ENCODE data around the gene DLST. TPM values are rescaled to one million over a fixed set of nuclear protein-coding genes. Genes with fewer than 3 reads are reported as not detected.

DLST gene
- 102 and 103 TPM in 2 replicates for total RNA-seq

- intact Hi-C loops (cut with micrococcal nuclease): loop anchor here (2.0 to 5.0 kb wide), 2 partner anchors 15 to 39 kb away; no protein-coding TSS in a partner anchor
- DNase-seq (ENCODE audit: low spot score): peak; percentile 84
- peak within 1 kb of the TSS; percentile 100 for H3K4me3 Mint-ChIP-seq (ENCODE audit: low read depth)
- no peaks in the 10 kb centered on the region for H3K9me3 Mint-ChIP-seq
- H3K36me3 Mint-ChIP-seq (ENCODE audit: low read depth): peaks cover 39% of the 10 kb centered on the region
- H3K27ac Mint-ChIP-seq: peak within 1 kb of the TSS; percentile 97
- H3K27me3 Mint-ChIP-seq (ENCODE audit: low read depth): no peaks in the 10 kb centered on the region
- H3K4me1 Mint-ChIP-seq (ENCODE audit: low read depth): peaks cover 43% of the 10 kb centered on the region
Observed at GRCh38 chr14:74881431-74882102, at the start of gene DLST. DLST (plus strand) TSS chr14:74881916; CDS start chr14:74881954, 38 bp downstream.

GRCh38 chr14:74832849-74833248 lies 48.9 kb upstream of the DLST start:
- Mint-ChIP-seq H3K4me1 (ENCODE audit: low read depth) (peaks cover 30% of the 10 kb centered on the region), H3K36me3 (ENCODE audit: low read depth) (peaks cover 47% of the 10 kb centered on the region), H3K27ac (no peak overlapping the region), H3K9me3 (no peaks in the 10 kb centered on the region), H3K4me3 (ENCODE audit: low read depth) (no peak overlapping the region), H3K27me3 (ENCODE audit: low read depth) (no peaks in the 10 kb centered on the region)
- intact Hi-C loops (cut with micrococcal nuclease): no loop called here
- no peak for DNase-seq (ENCODE audit: low spot score)

- H3K27ac Mint-ChIP-seq: peak overlapping the region; percentile 16
- H3K9me3 Mint-ChIP-seq: no peaks in the 10 kb centered on the region
- H3K4me3 Mint-ChIP-seq (ENCODE audit: low read depth): no peak overlapping the region
- H3K36me3 Mint-ChIP-seq (ENCODE audit: low read depth): peaks cover 36% of the 10 kb centered on the region
- peaks cover 35% of the 10 kb centered on the region for H3K4me1 Mint-ChIP-seq (ENCODE audit: low read depth)
- no peak for DNase-seq (ENCODE audit: low spot score)
- no peaks in the 10 kb centered on the region for H3K27me3 Mint-ChIP-seq (ENCODE audit: low read depth)
- intact Hi-C loops (cut with micrococcal nuclease): no loop called here
Observed at GRCh38 chr14:74834692-74835392, 46.9 kb upstream of the DLST start.

GRCh38 chr14:74835645-74836250 lies 46.0 kb upstream of the DLST start:
- intact Hi-C loops (cut with micrococcal nuclease): loop anchor here (2.0 kb wide), 1 partner anchor 71 kb away; no protein-coding TSS in a partner anchor
- Mint-ChIP-seq H3K4me1 (ENCODE audit: low read depth) (peaks cover 43% of the 10 kb centered on the region), H3K9me3 (no peaks in the 10 kb centered on the region), H3K36me3 (ENCODE audit: low read depth) (peaks cover 35% of the 10 kb centered on the region), H3K27me3 (ENCODE audit: low read depth) (no peaks in the 10 kb centered on the region), H3K27ac (peak overlapping the region; percentile 31), H3K4me3 (ENCODE audit: low read depth) (no peak overlapping the region)
- DNase-seq (ENCODE audit: low spot score): no peak

- Mint-ChIP-seq H3K27me3 (ENCODE audit: low read depth) (no peaks in the 10 kb centered on the region), H3K27ac (peak overlapping the region; percentile 78), H3K4me1 (ENCODE audit: low read depth) (peaks cover 50% of the 10 kb centered on the region), H3K4me3 (ENCODE audit: low read depth) (peak overlapping the region; percentile 37), H3K36me3 (ENCODE audit: low read depth) (peaks cover 40% of the 10 kb centered on the region), H3K9me3 (no peaks in the 10 kb centered on the region)
- DNase-seq (ENCODE audit: low spot score): no peak
- intact Hi-C loops (cut with micrococcal nuclease): loop anchor here (2.0 kb wide), 1 partner anchor 72 kb away; no protein-coding TSS in a partner anchor
Observed at GRCh38 chr14:74836251-74836960, 45.3 kb upstream of the DLST start.

- intact Hi-C loops (cut with micrococcal nuclease): no loop called here
- DNase-seq (ENCODE audit: low spot score): no peak
- Mint-ChIP-seq H3K27me3 (ENCODE audit: low read depth) (no peaks in the 10 kb centered on the region), H3K4me1 (ENCODE audit: low read depth) (peaks cover 56% of the 10 kb centered on the region), H3K9me3 (no peaks in the 10 kb centered on the region), H3K36me3 (ENCODE audit: low read depth) (peaks cover 46% of the 10 kb centered on the region), H3K4me3 (ENCODE audit: low read depth) (peak overlapping the region; percentile 53), H3K27ac (peak overlapping the region; percentile 86)
Observed at GRCh38 chr14:74838166-74838565, 43.5 kb upstream of the DLST start.

- intact Hi-C loops (cut with micrococcal nuclease): loop anchor here (2.0 to 5.0 kb wide), 3 partner anchors 42 to 223 kb away; partner anchors contain the start of gene DLST
- Mint-ChIP-seq H3K36me3 (ENCODE audit: low read depth) (peaks cover 34% of the 10 kb centered on the region), H3K27me3 (ENCODE audit: low read depth) (no peaks in the 10 kb centered on the region), H3K27ac (peak overlapping the region; percentile 73), H3K4me3 (ENCODE audit: low read depth) (no peak overlapping the region), H3K4me1 (ENCODE audit: low read depth) (peaks cover 47% of the 10 kb centered on the region), H3K9me3 (no peaks in the 10 kb centered on the region)
- DNase-seq (ENCODE audit: low spot score): no peak
Observed at GRCh38 chr14:74840603-74841030, 41.1 kb upstream of the DLST start.

- no peaks in the 10 kb centered on the region for H3K9me3 Mint-ChIP-seq
- H3K27me3 Mint-ChIP-seq (ENCODE audit: low read depth): no peaks in the 10 kb centered on the region
- H3K4me3 Mint-ChIP-seq (ENCODE audit: low read depth): peak overlapping the region; percentile 45
- peaks cover 43% of the 10 kb centered on the region for H3K4me1 Mint-ChIP-seq (ENCODE audit: low read depth)
- H3K36me3 Mint-ChIP-seq (ENCODE audit: low read depth): peaks cover 29% of the 10 kb centered on the region
- no peak for DNase-seq (ENCODE audit: low spot score)
- H3K27ac Mint-ChIP-seq: peak overlapping the region; percentile 73
- intact Hi-C loops (cut with micrococcal nuclease): loop anchor here (2.0 to 5.0 kb wide), 3 partner anchors 41 to 224 kb away; partner anchors contain the start of gene DLST
Observed at GRCh38 chr14:74841230-74842207, 40.2 kb upstream of the DLST start.

- H3K27ac Mint-ChIP-seq: no peak overlapping the region
Observed at GRCh38 chr14:74843653-74844052, 38.1 kb upstream of the DLST start.

GRCh38 chr14:74846168-74846567 lies 35.5 kb upstream of the DLST start:
- intact Hi-C loops (cut with micrococcal nuclease): no loop called here
- peaks cover 15% of the 10 kb centered on the region for H3K4me1 Mint-ChIP-seq (ENCODE audit: low read depth)
- H3K27me3 Mint-ChIP-seq (ENCODE audit: low read depth): no peaks in the 10 kb centered on the region
- no peak for DNase-seq (ENCODE audit: low spot score)
- no peak overlapping the region for H3K4me3 Mint-ChIP-seq (ENCODE audit: low read depth)
- no peaks in the 10 kb centered on the region for H3K9me3 Mint-ChIP-seq
- H3K36me3 Mint-ChIP-seq (ENCODE audit: low read depth): peaks cover 7% of the 10 kb centered on the region
- peak overlapping the region; percentile 29 for H3K27ac Mint-ChIP-seq

More at GRCh38 chr14:74843653-74844052, 38.1 kb upstream of the DLST start:
- intact Hi-C loops (cut with micrococcal nuclease): loop anchor here (5.0 kb wide), 2 partner anchors 39 to 226 kb away; partner anchors contain the start of gene DLST
- H3K27me3 Mint-ChIP-seq (ENCODE audit: low read depth): no peaks in the 10 kb centered on the region
- peaks cover 19% of the 10 kb centered on the region for H3K36me3 Mint-ChIP-seq (ENCODE audit: low read depth)
- H3K4me3 Mint-ChIP-seq (ENCODE audit: low read depth): no peak overlapping the region
- peaks cover 27% of the 10 kb centered on the region for H3K4me1 Mint-ChIP-seq (ENCODE audit: low read depth)
- H3K9me3 Mint-ChIP-seq: no peaks in the 10 kb centered on the region
- no peak for DNase-seq (ENCODE audit: low spot score)

GRCh38 chr14:74846968-74847665 lies 34.6 kb upstream of the DLST start:
- Mint-ChIP-seq H3K4me1 (ENCODE audit: low read depth) (peaks cover 6% of the 10 kb centered on the region), H3K4me3 (ENCODE audit: low read depth) (no peak overlapping the region), H3K27me3 (ENCODE audit: low read depth) (no peaks in the 10 kb centered on the region), H3K27ac (no peak overlapping the region), H3K36me3 (ENCODE audit: low read depth) (peaks cover 3% of the 10 kb centered on the region), H3K9me3 (no peaks in the 10 kb centered on the region)
- DNase-seq (ENCODE audit: low spot score): no peak
- intact Hi-C loops (cut with micrococcal nuclease): no loop called here
